Body of pancreas (tissue), 4 donors: ENCODE results near the gene IL18R1.

Experiments
- POLR2A ChIP-seq, 3 donors: fragments of 450-650 bp; IDR thresholded peaks; one replicate each; pipeline ENCODE4 v1.6.1; 2016; ENCODE audit warnings: antibody characterized with exemption in 3 of 3, mild to moderate bottlenecking in 2 of 3
- TF ChIP-seq, protein P1 (sequence below), 7 experiments: fragments of 450-650 bp in 4 of 7; fragments of 200-600 bp in 3 of 7; sonication (generic) in 3 of 7; IDR thresholded peaks; one replicate each; pipeline ENCODE4 v1.5.1; 2016 to 2019; ENCODE audit warnings: antibody characterized with exemption in 7 of 7

DNA sequence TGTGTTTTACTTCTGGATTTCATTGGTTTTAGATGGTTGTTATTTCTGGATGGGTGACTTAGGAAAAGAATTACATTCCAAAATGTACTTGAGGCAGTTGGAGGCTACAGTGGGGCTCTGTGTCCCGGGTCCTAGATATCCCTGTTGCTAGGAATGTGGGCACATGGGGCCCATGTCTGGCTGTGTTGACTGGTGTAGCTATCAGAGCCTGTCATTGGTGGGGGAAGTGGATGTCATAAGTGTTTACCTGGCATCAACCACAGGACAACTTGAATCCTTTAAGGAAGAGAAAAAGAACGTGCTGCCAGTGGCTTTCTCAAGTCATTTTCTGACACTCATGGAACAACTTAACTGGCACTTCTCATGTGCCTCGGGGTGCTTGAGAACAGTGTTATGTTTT, 30.4 kb downstream of the IL18R1 start:
- TF ChIP-seq POLR2A (IDR thresholded peaks at IDR 0.05), result no peak
- TF ChIP-seq, protein P1, sequence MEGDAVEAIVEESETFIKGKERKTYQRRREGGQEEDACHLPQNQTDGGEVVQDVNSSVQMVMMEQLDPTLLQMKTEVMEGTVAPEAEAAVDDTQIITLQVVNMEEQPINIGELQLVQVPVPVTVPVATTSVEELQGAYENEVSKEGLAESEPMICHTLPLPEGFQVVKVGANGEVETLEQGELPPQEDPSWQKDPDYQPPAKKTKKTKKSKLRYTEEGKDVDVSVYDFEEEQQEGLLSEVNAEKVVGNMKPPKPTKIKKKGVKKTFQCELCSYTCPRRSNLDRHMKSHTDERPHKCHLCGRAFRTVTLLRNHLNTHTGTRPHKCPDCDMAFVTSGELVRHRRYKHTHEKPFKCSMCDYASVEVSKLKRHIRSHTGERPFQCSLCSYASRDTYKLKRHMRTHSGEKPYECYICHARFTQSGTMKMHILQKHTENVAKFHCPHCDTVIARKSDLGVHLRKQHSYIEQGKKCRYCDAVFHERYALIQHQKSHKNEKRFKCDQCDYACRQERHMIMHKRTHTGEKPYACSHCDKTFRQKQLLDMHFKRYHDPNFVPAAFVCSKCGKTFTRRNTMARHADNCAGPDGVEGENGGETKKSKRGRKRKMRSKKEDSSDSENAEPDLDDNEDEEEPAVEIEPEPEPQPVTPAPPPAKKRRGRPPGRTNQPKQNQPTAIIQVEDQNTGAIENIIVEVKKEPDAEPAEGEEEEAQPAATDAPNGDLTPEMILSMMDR (IDR thresholded peaks at IDR 0.05), result no peak
